Transverse colon (tissue), 4 donors: ENCODE measurements around the gene EID3.

Source experiments
- CTCF ChIP-seq, 5 experiments: fragments of 200-600 bp in 3 of 5; fragments of 450-650 bp in 2 of 5; sonication (generic) in 3 of 5; IDR thresholded peaks; 1 replicate in 2 of 5; 2 replicates in 3 of 5; pipeline ENCODE4 v1.5.1; 2016 to 2017; ENCODE audit warnings: antibody characterized with exemption in 5 of 5, inconsistent platforms in 3 of 5, mild to moderate bottlenecking in 2 of 5, moderate library complexity in 1 of 5
- EP300 ChIP-seq: sonication (generic); formaldehyde crosslinking; IDR thresholded peaks from one replicate; pipeline ENCODE4 v1.6.1; 2017; ENCODE audit warnings: antibody characterized with exemption, low read depth
- POLR2A ChIP-seq: fragments of 450-650 bp; IDR thresholded peaks from one replicate; pipeline ENCODE4 v1.6.1; 2016; ENCODE audit warnings: antibody characterized with exemption, mild to moderate bottlenecking, moderate library complexity
- POLR2AphosphoS5 ChIP-seq, 3 donors: sonication (generic); formaldehyde crosslinking; IDR thresholded peaks; one replicate each; pipeline ENCODE4 v1.6.1; 2016; ENCODE audit warnings: antibody characterized with exemption in 3 of 3

- TF ChIP-seq CTCF (IDR thresholded peaks at IDR 0.05) = no peak
- TF ChIP-seq POLR2A = no peak
- TF ChIP-seq POLR2AphosphoS5 (IDR thresholded peaks at IDR 0.05) = no peak
- TF ChIP-seq EP300 = no peak
These were observed 8.4 kb upstream of the EID3 start for GRCh38 chr12:104294927-104295668.
